Thyroid gland (tissue), 4 donors: ENCODE data around the gene LUZP4.

Experiments
- CTCF ChIP-seq, 6 experiments: fragments of 200-600 bp in 3 of 6; fragments of 450-650 bp in 3 of 6; sonication (generic) in 3 of 6; IDR thresholded peaks; one replicate each; pipeline ENCODE4 v1.5.1; 2016 to 2019; ENCODE audit warnings: antibody characterized with exemption in 6 of 6, mild to moderate bottlenecking in 2 of 6, inconsistent platforms in 1 of 6, moderate library complexity in 1 of 6
- POLR2A ChIP-seq, 2 donors: fragments of 450-650 bp; IDR thresholded peaks; one replicate each; pipeline ENCODE4 v1.6.1; 2017; ENCODE audit warnings: antibody characterized with exemption in 2 of 2, mild to moderate bottlenecking in 2 of 2, moderate library complexity in 1 of 2

GRCh38 chrX:115311139-115311538 lies 21.6 kb downstream of the LUZP4 start:
- TF ChIP-seq POLR2A (IDR thresholded peaks at IDR 0.05) (no peak), CTCF (IDR thresholded peaks at IDR 0.05) (no peak)
